HTERT RPE-1 (cell line): ENCODE measurements around the gene ELL.

Experiments
- in situ Hi-C: fragments of 300-500 bp; cut with MboI; formaldehyde crosslinking; loops from 4 replicates; pipeline ENCODE4 v1.14.3; 2020; ENCODE audit warnings: low sequenced_read_pairs

Gene ELL

DNA sequence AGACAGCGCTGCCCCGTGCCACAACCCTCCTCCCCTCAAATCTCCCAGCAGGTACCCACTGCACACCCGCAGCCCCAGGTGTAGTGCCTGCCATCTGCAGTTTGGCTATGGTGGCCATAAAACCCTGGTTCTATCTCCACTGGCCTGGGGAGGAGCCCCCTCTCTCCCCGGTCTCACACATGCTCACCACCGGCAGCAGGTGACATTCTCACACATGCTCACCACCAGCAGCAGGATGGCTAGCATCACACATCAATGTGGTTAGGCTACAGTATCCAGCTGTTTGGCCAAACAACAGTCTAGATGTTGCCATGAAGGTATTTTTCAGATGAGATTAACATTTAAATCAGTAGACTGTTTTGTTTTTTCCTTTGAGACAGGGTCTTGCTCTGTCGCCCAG lies 31.1 kb downstream of the ELL start:
- in situ Hi-C loops: no loop called here

DNA sequence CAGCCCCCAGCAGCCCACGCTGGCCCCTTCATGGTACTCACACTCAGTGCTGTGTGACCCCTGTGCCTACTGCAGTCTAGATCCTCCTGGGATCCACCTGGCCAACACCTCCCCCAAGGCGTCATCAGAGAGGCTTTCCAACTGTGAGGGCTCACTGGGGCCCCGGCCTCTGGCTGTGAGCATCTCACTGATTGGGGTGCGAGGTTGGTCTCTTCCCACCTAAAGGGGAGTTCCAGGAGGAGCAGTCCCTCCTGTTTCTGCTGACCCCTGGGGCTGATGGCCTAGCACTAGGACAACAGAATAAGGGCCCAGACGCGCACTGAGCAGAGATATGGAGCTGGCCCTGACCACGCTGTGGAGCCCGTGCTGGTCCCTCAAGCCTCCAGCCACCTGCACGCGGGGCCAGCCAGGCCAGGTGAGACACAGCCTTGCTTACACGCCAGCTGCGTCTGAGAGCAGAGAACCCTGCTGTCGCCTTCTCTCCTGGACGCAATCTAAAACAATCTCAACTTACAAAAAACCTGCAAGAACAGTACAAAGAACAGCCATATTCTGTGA lies 32.2 kb downstream of the ELL start:
- in situ Hi-C loops: no loop called here

DNA sequence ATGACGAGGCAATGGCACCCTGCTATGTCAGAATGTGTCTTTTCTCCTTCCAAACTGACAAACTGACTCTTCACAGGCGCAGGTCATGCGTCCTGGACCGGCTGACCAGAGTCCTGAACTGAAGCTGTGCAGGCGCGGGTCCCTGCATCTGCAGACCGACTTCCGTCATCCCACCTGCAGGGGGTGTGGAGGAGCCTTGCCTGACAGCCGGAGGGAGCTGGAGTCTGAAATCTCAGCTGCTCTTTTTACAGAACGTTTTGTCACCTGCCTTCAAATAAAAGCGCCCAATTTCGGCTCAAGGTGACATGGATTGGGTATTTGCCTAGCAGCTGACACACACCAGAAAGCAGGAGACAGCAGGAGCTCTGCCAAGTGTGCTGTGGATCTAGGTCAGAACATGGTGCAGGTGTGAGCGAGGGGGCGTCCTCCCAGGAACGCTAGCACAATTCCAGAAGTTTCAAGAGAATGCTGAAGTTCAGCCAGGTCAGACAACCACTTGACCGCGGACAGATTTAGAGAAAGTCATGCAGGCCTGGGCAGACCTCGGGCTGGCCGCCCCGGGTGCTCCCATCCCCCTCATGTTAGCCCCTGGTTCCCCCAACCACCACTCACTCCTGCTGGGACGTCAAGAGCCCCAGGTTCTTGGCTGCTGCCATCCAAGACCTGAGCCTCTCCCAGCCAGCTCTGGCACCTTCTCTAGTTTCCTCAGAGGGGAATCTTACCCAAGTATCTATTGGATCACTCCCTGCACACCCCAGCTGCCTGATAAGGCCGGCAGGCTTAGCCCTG lies 32.8 kb downstream of the ELL start:
- in situ Hi-C loops: no loop called here

DNA sequence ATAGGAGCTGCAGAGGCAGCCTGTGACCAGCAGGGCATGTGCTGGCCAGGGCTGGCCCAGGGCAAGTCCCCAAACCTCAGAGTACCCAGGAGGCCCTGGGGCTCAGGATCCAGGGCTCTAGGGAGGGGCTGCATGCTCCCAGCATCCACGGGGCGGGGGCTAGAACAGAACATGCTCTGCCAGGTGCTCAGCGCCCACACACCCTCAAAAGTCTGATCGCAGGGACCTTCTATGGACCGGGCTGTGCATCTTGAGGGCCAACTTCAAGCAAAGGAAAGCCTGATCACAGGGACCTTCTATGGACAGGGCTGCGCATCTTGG lies 33.5 kb downstream of the ELL start:
- in situ Hi-C loops: no loop called here

DNA sequence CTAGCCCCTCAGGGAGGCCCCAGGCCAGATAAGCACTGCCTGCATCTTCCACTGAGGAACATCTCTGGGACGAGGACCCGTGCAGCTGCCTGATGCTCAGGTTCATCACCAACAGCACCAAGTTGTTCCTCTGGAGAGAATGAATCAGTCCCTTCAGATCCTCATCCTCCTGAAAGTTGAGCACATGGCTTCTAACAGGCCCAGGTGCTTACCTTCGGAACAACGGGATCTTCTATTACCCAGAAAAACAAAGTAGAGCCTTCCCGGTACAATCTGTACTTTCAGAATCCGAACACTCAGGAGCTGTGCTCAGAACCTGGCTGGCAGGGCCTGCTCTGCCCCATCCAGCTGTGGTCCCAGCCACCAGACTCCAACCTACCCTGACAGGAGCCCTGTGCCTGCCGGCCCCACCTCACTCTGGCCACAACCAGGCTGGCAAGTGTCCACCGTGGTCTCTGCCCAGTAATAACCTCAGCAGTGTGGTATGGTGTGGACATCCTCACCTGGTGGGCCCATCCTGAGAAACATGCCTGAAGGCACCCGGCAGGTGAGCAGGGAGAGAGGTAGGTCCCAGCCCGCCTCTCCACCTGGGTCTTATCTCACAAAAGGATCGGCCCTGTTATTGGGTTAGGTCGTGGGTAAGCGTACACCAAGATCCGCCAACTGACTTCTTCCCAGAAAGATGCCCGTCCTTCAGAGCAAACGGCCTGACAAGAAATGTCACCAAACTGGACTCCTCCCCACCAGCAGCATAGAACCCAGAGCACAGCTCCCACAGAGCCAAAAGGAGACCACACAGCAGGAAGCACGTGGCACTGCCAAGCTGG lies 34.1 kb downstream of the ELL start:
- in situ Hi-C loops: no loop called here

DNA sequence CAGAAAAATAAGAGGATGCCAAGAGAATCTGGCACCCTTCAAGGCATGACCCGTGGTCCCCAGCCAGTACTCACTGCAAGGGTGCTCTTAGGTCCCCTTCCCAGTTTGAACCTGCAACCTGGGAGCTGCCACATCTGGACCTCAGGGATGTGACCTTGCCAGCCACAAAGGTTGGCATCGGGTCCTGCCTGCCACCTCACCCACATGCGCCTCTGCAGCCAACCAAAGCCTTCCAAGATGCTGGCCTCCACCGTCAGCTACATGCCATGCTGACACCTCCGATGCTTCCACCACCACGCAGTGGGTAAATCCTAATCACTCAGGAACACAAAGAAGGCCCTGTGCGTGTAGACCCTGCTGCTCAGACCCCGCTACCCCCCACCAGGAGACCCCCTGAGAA lies 35.1 kb downstream of the ELL start:
- in situ Hi-C loops: no loop called here

DNA sequence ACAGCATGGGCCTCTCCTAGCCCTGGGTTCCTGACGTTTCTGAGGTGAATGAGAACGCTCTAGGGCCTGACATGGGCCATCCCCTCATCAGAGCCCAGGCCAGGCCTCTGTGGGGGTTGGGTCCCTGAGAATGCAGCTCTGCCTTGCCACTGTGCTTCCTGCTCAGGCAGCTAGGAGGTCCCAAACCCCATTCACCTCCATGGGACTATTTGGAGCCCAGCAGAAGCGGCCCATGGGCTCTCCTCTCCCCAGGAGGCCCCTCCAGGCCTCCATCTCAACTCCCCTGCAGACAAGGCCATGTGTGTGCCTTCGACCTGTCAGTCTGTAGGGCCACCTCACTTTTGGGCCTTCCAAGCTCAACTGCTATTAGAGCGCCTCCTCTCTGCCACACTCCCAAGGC lies 36.9 kb downstream of the ELL start:
- in situ Hi-C loops: no loop called here

DNA sequence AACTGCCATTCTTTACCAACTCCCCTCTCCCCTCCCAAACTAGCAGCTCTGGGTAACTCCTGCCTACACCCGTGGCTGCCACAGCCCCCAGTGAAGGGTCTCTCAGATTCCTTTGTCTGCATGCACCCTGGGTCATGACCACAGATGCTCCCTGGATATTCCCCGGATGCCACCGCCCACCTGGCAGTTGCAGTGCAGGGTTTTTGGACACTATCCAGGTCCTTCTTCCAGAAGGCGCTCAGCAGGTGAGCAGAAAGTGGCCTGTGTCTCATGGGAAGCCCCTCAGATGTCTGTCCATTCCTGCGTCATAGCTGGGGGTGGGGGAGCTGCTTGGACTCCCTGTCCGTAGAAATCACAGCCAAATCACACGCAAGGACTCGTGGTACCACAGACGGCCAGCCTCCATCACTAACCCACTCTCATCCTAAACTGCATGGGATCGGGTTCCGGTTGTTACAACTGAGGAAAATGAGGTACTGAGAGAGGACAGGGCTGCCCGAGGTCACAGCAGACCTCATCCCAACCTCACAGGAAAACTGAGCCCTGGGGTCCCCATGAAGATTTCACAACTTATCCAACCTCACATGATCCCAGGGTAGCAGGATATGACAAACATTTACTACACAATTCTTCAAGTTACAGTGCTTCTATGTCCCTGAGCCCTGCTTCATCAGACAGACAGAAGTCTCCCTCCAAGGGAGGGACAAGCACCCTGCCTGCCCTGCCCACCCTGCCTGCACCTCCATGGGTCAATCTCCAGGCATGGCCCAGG lies 38.6 kb downstream of the ELL start:
- in situ Hi-C loops: no loop called here

DNA sequence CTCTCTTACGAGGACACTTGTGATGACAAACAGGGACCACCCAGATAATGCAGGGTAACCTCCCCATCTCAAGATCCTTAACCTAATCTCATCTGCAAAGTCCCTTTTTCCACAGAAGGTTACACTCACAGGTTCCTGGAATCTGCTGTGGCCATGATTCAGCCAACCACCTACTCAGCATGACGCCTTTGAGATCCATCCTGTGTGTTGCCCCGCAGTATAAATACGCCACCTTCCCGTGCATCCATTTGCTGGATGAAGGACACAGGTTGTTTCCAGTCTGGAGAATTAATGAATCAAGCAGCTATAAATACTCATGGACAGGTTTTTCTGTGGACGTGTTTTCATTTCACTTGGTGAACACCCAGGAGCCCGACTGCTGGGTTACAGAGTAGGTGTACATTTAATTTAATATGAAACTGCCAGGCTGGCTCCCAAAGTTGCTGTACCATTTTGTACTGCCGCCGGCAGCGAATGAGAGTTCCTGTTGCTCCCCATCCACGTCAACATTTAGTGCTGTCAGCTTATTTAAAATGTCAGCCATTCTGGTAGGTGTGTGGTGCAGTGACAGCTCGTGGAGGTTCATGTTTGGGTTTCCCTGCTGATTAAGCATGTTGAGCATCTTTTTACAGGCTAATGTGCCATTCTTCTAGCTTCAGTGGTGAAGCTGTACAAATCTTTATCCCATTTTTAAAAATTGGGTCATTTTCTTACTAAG lies 40.2 kb downstream of the ELL start:
- in situ Hi-C loops: no loop called here

DNA sequence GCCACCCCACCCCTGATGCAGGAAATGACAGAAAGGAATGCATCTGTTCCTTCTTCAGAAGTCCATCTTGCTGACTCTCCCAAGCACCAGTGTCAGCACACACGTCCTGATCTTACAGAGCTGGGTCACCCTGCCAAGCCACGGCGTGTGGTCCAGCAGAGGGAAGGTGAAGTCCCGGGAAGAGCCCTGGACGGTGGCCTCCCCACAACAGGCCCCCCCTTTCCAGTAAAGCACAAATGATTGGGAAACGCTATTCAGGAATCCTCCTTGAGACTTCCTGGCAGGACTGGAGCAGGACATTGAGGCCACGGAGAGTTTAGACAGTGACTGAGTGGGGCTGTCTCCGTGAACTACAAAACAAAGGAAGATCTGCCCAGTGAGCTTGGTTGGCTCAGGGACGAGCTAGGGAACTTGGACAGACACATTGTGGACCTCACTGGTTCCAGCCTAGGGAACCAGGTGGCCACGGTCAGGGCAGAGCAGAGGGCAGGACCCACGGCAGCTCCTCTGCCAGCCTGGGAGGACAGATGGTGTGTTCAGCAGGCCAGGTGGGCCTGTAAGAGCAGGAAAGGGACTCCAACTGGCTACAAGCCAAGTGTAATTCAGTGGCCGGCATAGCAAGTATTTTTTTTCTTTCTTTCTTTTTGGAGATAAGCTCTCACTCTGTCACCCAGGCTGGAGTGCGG lies 41.7 kb downstream of the ELL start:
- in situ Hi-C loops: no loop called here

DNA sequence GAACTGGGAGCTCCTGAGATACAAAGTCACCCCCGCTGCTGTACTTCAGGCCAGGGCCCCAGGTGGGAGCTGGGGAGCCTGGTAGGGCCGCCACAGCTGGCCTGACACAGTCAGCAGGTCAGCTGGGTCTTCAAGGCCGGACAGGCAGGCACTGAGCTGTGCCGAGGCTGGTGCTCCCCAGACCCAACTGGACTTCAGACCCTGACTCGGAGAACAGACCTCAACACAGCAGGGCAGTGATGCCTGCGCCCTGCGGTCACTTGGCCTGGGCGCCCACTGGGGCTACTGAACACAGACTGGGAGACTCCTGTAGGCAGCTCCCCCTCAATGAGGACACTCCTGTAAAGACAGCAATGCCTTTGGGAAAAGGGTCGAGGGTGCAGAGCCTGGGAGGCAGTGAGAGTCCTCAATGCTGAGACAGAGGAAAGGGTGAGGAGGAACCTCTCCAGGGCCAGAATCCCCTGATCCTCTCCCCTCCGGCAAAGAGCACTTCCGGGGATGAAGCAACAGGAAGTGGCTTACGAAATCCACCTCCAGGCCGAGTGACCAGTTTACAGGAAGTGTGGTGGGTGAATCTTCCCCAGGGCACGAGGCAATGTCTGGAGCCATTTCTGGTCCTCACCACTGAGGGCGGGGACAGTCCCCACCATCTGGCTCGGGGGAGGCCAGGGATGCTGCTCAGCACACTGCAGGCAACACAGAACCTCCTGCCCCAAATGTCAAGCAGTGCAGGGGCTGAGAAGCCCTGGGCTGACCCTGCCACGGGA lies 43.1 kb downstream of the ELL start:
- in situ Hi-C loops: no loop called here

DNA sequence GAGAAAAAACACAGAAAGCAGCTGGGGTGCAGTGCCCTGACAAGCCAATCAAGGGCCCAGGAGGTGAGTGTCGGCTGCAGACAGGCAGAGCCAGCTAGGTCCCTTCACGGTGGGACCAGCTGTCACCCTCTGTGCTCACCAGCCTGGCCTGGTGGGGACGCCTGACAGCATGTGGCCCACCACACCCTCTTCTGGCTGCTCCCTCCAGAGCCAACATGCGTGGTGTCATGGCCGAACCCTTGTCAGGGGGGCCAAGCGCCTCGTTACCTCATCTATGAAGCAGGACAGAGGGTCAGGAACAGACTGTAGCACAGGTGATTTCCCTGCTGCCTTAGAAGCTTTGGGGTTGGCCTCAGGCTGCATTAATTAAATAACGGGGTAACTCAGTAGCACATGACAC lies 43.9 kb downstream of the ELL start:
- in situ Hi-C loops: no loop called here

DNA sequence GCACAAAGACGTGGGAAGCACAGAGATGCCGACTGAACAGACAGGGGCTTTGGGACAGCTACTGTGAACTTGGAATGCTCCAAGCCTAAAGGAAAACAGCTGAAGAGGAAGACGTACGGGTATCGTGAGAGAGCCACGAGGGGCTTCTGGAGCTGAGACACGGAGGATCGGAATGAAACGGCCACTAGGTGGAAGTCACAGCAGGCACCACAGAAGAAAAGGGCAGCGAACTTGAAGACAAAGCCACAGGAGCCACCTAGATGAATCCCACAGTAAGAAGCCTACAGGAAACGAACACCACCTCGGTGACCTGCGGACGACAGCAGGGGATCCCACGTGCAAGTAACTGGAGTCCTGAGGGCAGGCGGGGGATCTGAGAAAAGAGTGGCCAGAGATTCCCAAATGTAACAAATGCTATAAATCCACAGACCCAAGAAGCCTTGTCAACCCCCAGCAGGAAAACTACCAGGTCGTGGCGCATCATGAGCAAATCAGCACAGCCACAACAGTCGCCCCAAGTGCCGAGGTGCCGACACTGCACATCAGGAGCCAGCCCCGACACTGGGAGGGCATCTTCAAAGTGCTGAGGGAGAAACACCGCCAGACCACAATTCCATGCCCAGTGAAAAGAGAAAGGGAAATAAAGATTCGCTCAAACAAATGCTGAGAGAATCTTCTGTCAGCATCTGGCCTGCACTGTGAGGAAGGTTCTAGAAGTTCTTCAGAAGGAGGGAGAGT lies 44.7 kb downstream of the ELL start:
- in situ Hi-C loops: no loop called here

DNA sequence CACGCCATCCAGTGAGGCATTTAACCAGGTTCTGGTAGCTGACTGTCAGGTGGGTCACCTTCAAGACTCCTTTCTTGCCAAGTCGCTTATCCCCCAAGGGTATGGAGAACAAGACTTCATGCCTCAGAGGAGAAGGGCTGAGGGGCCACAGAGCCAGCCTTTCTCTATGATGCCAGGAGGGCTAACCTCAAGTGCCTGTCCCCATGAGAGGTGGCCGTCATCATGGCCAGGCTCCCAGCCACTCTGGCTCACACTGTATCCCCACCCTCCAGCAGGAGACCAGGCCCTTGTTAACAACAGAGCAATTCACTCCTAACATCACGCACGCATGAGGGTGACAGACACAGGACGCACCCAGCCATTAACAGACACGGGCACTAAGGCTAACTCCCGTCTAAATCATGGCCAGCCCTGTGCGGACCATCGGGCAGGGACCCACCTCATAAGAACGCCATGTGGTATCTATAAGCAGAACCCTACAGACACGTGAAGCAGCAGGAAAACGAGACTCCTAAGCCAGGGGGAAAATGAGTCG lies 45.3 kb downstream of the ELL start:
- in situ Hi-C loops: no loop called here

DNA sequence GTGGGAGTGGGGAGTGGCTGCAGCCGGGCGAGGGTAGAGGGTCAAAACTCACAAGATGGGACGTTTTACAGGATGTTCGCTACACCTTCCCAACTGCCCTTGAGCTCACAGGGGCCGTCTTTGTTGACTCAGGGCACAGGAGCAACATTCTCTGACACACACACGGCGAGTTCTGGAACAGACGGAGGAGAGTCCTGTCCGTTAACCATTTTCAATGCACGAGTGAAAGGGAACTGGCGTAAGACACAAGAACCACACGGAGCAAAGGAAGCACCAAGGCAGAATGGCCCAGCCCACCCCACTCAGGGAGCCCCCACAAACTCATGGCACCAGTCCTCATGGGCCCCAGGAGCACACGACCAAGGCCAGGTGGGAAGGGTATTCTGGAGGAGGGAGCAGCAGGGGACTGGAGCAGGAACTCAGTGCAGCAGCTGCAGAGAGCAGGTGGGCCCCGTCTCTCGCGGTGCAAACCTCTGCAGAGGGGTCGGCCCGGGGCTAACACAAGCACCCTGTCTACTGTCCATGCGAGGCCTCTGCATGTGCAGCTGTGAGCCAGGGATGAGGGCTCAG lies 46.0 kb downstream of the ELL start:
- in situ Hi-C loops: no loop called here

DNA sequence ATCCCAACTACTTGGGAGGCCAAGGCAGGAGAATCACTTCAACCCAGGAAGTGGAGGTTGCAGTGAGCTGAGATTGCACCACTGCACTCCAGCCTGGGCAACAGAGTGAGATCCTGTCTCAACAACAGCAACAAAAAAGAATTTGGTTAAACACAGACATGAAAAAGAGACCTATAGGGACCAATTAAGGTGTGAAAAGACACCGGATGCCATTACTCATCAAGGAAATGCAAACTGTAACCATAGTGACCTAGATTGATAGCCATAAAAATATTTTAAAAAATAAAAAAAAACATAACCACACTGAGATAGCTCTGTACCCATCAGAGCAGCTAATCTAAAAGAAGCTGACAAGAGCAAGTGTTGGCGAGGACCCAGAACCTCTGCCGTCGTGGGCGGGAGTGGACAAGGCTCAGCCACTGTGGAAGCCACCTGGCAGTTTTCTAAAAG lies 46.8 kb downstream of the ELL start:
- in situ Hi-C loops: no loop called here

DNA sequence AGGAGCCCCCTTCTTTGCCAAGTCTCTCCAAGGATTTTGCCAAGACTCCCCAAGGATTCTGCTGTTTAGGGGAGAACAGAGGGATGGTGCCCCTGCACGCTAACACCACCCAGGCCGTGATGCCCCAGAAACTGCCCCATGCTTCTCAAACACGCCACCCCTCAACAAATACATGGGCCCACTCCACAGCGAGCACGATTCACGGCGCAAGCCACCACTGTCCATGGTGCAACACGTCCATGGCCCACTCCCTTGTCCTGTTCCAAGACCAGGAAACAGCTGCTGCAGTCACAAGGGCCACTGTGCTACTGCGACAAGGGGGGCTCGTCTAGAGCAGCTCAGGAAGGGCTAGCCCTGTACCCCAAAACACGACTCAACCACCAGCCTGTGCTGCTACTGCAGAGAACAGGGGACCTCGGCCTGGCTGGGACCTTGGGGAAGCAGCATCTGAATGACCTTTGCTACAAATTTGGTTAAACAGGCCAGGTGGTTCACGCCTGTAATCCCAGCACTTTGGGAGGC lies 47.4 kb downstream of the ELL start:
- in situ Hi-C loops: no loop called here

DNA sequence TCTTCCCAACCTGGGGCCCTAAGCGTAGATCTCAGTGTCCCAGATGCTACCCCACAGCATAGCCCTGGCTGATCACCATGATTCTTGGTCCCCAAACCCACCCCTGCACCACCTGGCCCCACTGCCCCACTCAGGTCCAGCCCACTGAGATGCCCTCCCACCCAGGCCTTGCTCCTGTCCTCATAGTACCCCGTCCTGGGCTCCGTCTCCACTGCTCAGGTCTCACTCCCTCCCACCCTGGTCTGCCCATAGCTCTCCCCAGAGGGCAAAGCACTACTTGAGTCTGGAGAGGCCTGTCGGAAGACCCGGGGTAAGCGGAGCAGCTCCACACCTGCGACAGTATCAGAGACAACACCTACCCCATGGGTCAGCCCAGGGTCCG lies 48.2 kb downstream of the ELL start:
- in situ Hi-C loops: no loop called here
